ENCODE measurements around the gene ACTR10. TPM values are rescaled to one million over a fixed set of nuclear protein-coding genes. Genes with fewer than 3 reads are reported as not detected.

Gene ACTR10
- total and polyA plus RNA-seq, 9 of the 15 experiments (the other 6 are each of a cell fraction or from before 2014, with no cell fraction given), result 22.0 to 66.1 (median 34.1) TPM

DNA sequence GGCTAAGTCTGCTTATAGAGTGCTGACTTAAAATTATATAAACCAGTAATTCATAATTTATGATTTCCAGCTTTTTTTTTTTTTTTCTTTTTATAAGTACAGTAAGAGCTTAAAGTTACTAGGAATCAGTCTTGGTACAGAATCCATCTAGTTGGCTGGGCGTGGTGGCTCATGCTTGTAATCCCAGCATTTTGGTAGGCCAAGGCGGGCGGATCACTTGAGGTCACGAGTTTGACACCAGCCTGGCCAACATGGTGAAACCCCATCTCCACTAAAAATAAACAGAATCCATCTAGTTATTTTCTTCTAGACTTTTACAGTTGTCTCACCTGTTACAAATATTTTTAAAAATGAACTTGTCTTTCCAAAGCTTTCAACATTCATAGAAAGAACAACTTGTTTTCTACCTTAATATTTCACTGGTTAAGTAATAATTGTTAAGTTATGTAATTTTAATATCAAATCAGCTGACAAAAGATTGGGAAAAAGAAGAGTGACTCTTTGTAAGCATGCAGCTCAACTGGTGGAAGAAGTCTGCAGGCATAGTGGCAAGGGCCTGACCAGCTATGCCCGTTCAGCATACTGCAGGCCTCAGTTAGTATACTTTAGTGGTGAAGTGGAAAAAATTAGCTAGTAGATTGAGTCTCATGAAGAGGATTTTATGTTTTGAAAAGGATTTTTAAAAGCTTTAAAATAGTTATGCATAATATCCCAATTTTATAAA lies 27.3 kb downstream of the ACTR10 start:
- in situ Hi-C loops (cut with MboI) (no loop called here), intact Hi-C loops (cut with micrococcal nuclease) (no loop called here)
- no peaks in the 10 kb centered on the region for H4K20me1 ChIP-seq (replicated peaks; ENCODE audit: control insufficient read depth, insufficient read depth, low read length)
- TF ChIP-seq, protein P1, sequence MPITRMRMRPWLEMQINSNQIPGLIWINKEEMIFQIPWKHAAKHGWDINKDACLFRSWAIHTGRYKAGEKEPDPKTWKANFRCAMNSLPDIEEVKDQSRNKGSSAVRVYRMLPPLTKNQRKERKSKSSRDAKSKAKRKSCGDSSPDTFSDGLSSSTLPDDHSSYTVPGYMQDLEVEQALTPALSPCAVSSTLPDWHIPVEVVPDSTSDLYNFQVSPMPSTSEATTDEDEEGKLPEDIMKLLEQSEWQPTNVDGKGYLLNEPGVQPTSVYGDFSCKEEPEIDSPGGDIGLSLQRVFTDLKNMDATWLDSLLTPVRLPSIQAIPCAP (CRISPR knock-in tag; IDR thresholded peaks at IDR 0.05; ENCODE audit: borderline replicate concordance), result no peak
- no peak for TF ChIP-seq IRF2 (CRISPR knock-in tag; IDR thresholded peaks at IDR 0.05)
- TF ChIP-seq, protein P2, sequence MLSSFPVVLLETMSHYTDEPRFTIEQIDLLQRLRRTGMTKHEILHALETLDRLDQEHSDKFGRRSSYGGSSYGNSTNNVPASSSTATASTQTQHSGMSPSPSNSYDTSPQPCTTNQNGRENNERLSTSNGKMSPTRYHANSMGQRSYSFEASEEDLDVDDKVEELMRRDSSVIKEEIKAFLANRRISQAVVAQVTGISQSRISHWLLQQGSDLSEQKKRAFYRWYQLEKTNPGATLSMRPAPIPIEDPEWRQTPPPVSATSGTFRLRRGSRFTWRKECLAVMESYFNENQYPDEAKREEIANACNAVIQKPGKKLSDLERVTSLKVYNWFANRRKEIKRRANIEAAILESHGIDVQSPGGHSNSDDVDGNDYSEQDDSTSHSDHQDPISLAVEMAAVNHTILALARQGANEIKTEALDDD (IDR thresholded peaks at IDR 0.05), result no peak
- FAIRE-seq (no peak), DNase-seq (ENCODE audit: extremely low read depth in 1 of 4, low spot score in 3 of 4) (no peak), ATAC-seq (no peak)
- ChIA-PET CTCF (ENCODE audit: low intra/inter-chr PET ratio) (no interaction called here), POLR2A (interaction anchor here (0.9 kb wide), 1 partner anchor 10 kb away, joined by 4 read pairs; no protein-coding TSS in a partner anchor)
- no peak overlapping the region for H2AFZ ChIP-seq (ENCODE audit: low read depth, low read length)
- WGBS (ENCODE audit: insufficient coverage, low coverage, missing lambda C conversion rate), result 96% methylated on average over 5 of the region's 5 CpGs
- H3K9ac ChIP-seq (ENCODE audit: insufficient read depth in 1 of 2, low read depth in 2 of 2, low read length in 2 of 2), result no peak overlapping the region
- H3K9me1 ChIP-seq (ENCODE audit: control insufficient read depth, insufficient read depth, low read length), result no peaks in the 10 kb centered on the region
- no peak overlapping the region for H3K4me2 ChIP-seq (ENCODE audit: insufficient read depth, low read length)
- no peak overlapping the region for H3K4me3 ChIP-seq
- H3K79me2 ChIP-seq (ENCODE audit: control insufficient read depth, insufficient read depth, low read length), result no peaks in the 10 kb centered on the region
- H3K36me3 ChIP-seq (ENCODE audit: control insufficient read depth, insufficient read depth, low read length), result no peaks in the 10 kb centered on the region
- no TSS peak for BruUV-seq (replicated peaks)
- H3K4me1 ChIP-seq (replicated peaks in 1 of 2; ENCODE audit: control insufficient read depth in 2 of 2, insufficient read depth in 2 of 2, low read length in 2 of 2), result no peaks in the 10 kb centered on the region
- no peaks in the 10 kb centered on the region for H3K9me3 ChIP-seq (replicated peaks; ENCODE audit: control insufficient read depth, insufficient read depth, low read depth, low read length)
- no peak overlapping the region for H3K27ac ChIP-seq (ENCODE audit: extremely low read depth, low read depth, low read length)
- H3K27me3 ChIP-seq (ENCODE audit: control insufficient read depth in 2 of 2, insufficient read depth in 2 of 2, low read length in 2 of 2), result no peaks in the 10 kb centered on the region
